Keratinocyte (primary cell): ENCODE data around the gene NOS1AP. TPM values are rescaled to one million over a fixed set of nuclear protein-coding genes. Genes with fewer than 3 reads are reported as not detected.

Experiments
- DNase-seq: peaks from one replicate; pipeline ENCODE4 v3.0.0-alpha.2; 2011; ENCODE audit warnings: low read depth, missing footprints, low spot score
- FAIRE-seq: peaks from 2 replicates; lab custom pipeline; 2011; peaks lifted over from hg19 to GRCh38; lab: Jason Lieb, UNC
- H2AFZ ChIP-seq: 2 replicates; pipeline ENCODE4 v1.6.0; 2012; ENCODE audit warnings: low read length, control low read depth, inconsistent platforms; ENCODE audit not compliant: control insufficient read depth
- H3K27ac ChIP-seq: 2 replicates; pipeline ENCODE4 v1.5.1; 2011; ENCODE audit warnings: low read length; ENCODE audit not compliant: control insufficient read depth, insufficient read depth
- H3K27me3 ChIP-seq: 3 replicates; pipeline ENCODE4 v1.6.0; 2011; ENCODE audit warnings: low read length; ENCODE audit not compliant: control insufficient read depth, insufficient read depth; ENCODE audit errors: extremely low read depth
- H3K36me3 ChIP-seq, 2 experiments: 2 replicates in 1 of 2; 3 replicates in 1 of 2; pipeline ENCODE4 v1.5.1; 2011; ENCODE audit warnings: low read length in 2 of 2, mild to moderate bottlenecking in 1 of 2; ENCODE audit not compliant: control insufficient read depth in 2 of 2, insufficient read depth in 2 of 2; ENCODE audit errors: extremely low read depth in 1 of 2
- H3K4me1 ChIP-seq: 3 replicates; pipeline ENCODE4 v1.5.1; 2011; ENCODE audit warnings: low read length; ENCODE audit not compliant: control insufficient read depth, insufficient read depth; ENCODE audit errors: extremely low read depth
- H3K4me2 ChIP-seq: 3 replicates; pipeline ENCODE4 v1.6.0; 2011; ENCODE audit warnings: low read depth, low read length; ENCODE audit not compliant: control insufficient read depth, insufficient read depth; ENCODE audit errors: extremely low read depth
- H3K4me3 ChIP-seq, 3 experiments: fragments of 200-600 bp in 1 of 3; sonication (generic) in 1 of 3; 2 replicates in 2 of 3; 3 replicates in 1 of 3; pipeline ENCODE4 v1.5.1; 2011 to 2016; ENCODE audit warnings: low read length in 3 of 3, mild to moderate bottlenecking in 3 of 3, control low read depth in 2 of 3, inconsistent platforms in 1 of 3, low read depth in 1 of 3, mixed read lengths in 1 of 3, mixed run types in 1 of 3, moderate library complexity in 1 of 3; ENCODE audit not compliant: control insufficient read depth in 2 of 3, insufficient read depth in 2 of 3; ENCODE audit errors: extremely low read depth in 1 of 3
- H3K79me2 ChIP-seq: 2 replicates; pipeline ENCODE4 v1.6.0; 2012; ENCODE audit warnings: low read length; ENCODE audit not compliant: control insufficient read depth, insufficient read depth
- H3K9ac ChIP-seq: 3 replicates; pipeline ENCODE4 v1.6.0; 2011; ENCODE audit warnings: low read length; ENCODE audit not compliant: control insufficient read depth, insufficient read depth; ENCODE audit errors: extremely low read depth
- H3K9me1 ChIP-seq: 3 replicates; pipeline ENCODE4 v1.6.0; 2011; ENCODE audit warnings: low read length; ENCODE audit not compliant: control insufficient read depth, insufficient read depth; ENCODE audit errors: extremely low read depth
- H3K9me3 ChIP-seq: 2 replicates; pipeline ENCODE4 v1.5.1; 2012; ENCODE audit warnings: low read depth, low read length; ENCODE audit not compliant: control insufficient read depth
- H4K20me1 ChIP-seq: 3 replicates; pipeline ENCODE4 v1.6.0; 2011; ENCODE audit warnings: low read length; ENCODE audit not compliant: control insufficient read depth, insufficient read depth; ENCODE audit errors: extremely low read depth
- EZH2 ChIP-seq: IDR thresholded peaks from one replicate; pipeline ENCODE4 v1.6.1; 2012; ENCODE audit warnings: inconsistent platforms, mild to moderate bottlenecking, low read length, moderate library complexity
- dilution Hi-C: fragments of 300-500 bp; cut with MboI; formaldehyde crosslinking; loops from one replicate; pipeline ENCODE4 v1.7.0; 2020; ENCODE audit warnings: low sequenced_read_pairs; ENCODE audit not compliant: extremely low pct_ligation_motif_present
- polyA plus RNA-seq, 5 experiments: library from polyadenylated mRNA; depleted of rRNA in 3 of 5; stranded (reverse) in 3 of 5; stranded (forward) in 1 of 5; unstranded in 1 of 5; fragments of >200 nt; gene quantifications; 1 replicate in 1 of 5; 2 replicates in 3 of 5; 3 replicates in 1 of 5; pipeline versions ENCODE4 v1.2.1 to v1.2.3, GENCODE V29; 2011 to 2012; ENCODE audit warnings: missing spikeins in 2 of 5, low read depth in 1 of 5, low replicate concordance in 1 of 5
- TF ChIP-seq, protein P1 (sequence below), 3 experiments: IDR thresholded peaks in 1 of 3; conservative IDR thresholded peaks in 1 of 3; optimal IDR thresholded peaks in 1 of 3; 2 replicates in 2 of 3; 3 replicates in 1 of 3; pipeline versions ENCODE3 to v1.5.1; 2011; ENCODE audit warnings: low read length in 3 of 3, mild to moderate bottlenecking in 3 of 3, moderate library complexity in 2 of 3, control low read depth in 1 of 3, inconsistent platforms in 1 of 3; ENCODE audit not compliant: insufficient read depth in 2 of 3; ENCODE audit errors: extremely low read depth in 1 of 3

NOS1AP gene
- polyA plus RNA-seq, 1 donor (not counting 4 experiments of a cell fraction or from before 2014, with no cell fraction given): not detected

- FAIRE-seq: no peak
These were observed 118.3 kb downstream of the NOS1AP start for GRCh38 chr1:162187687-162188276.

GRCh38 chr1:162189345-162189744 lies 119.9 kb downstream of the NOS1AP start:
- H3K36me3 ChIP-seq: no peaks in the 10 kb centered on the region
- no peaks in the 10 kb centered on the region for H3K27me3 ChIP-seq
- peaks cover 4% of the 10 kb centered on the region for H3K4me1 ChIP-seq
- no peak overlapping the region for H2AFZ ChIP-seq
- FAIRE-seq: no peak
- H3K9me3 ChIP-seq: no peaks in the 10 kb centered on the region
- H3K79me2 ChIP-seq: no peaks in the 10 kb centered on the region
- dilution Hi-C loops: no loop called here
- TF ChIP-seq, protein P1, sequence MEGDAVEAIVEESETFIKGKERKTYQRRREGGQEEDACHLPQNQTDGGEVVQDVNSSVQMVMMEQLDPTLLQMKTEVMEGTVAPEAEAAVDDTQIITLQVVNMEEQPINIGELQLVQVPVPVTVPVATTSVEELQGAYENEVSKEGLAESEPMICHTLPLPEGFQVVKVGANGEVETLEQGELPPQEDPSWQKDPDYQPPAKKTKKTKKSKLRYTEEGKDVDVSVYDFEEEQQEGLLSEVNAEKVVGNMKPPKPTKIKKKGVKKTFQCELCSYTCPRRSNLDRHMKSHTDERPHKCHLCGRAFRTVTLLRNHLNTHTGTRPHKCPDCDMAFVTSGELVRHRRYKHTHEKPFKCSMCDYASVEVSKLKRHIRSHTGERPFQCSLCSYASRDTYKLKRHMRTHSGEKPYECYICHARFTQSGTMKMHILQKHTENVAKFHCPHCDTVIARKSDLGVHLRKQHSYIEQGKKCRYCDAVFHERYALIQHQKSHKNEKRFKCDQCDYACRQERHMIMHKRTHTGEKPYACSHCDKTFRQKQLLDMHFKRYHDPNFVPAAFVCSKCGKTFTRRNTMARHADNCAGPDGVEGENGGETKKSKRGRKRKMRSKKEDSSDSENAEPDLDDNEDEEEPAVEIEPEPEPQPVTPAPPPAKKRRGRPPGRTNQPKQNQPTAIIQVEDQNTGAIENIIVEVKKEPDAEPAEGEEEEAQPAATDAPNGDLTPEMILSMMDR (optimal IDR thresholded peaks at IDR 0.05 in 1 of 3, IDR thresholded peaks at IDR 0.05 in 1 of 3, conservative IDR thresholded peaks at IDR 0.05 in 1 of 3; ENCODE audit: extremely low read depth in 1 of 3, insufficient read depth in 2 of 3, low read length in 3 of 3): no peak
- TF ChIP-seq EZH2: no peak
- no peaks in the 10 kb centered on the region for H3K9me1 ChIP-seq
- no peak overlapping the region for H3K27ac ChIP-seq
- no peaks in the 10 kb centered on the region for H4K20me1 ChIP-seq
- no peak overlapping the region for H3K4me3 ChIP-seq
- no peak overlapping the region for H3K9ac ChIP-seq
- H3K4me2 ChIP-seq: no peak overlapping the region
- no peak for DNase-seq

More at GRCh38 chr1:162187687-162188276, 118.3 kb downstream of the NOS1AP start:
- Histone ChIP-seq H2AFZ (no peak overlapping the region), H3K9ac (no peak overlapping the region), H4K20me1 (no peaks in the 10 kb centered on the region), H3K4me1 (peaks cover 4% of the 10 kb centered on the region), H3K27ac (no peak overlapping the region), H3K36me3 (no peaks in the 10 kb centered on the region), H3K79me2 (no peaks in the 10 kb centered on the region), H3K9me1 (no peaks in the 10 kb centered on the region), H3K27me3 (no peaks in the 10 kb centered on the region), H3K9me3 (no peaks in the 10 kb centered on the region), H3K4me3 (no peak overlapping the region), H3K4me2 (no peak overlapping the region)
- dilution Hi-C loops: no loop called here
- DNase-seq: no peak
- no peak for TF ChIP-seq EZH2
- TF ChIP-seq, protein P1 (optimal IDR thresholded peaks at IDR 0.05 in 1 of 3, IDR thresholded peaks at IDR 0.05 in 1 of 3, conservative IDR thresholded peaks at IDR 0.05 in 1 of 3; ENCODE audit: extremely low read depth in 1 of 3, insufficient read depth in 2 of 3, low read length in 3 of 3): no peak
